K562 (cell line): ENCODE measurements around the gene NOSTRIN. TPM values are rescaled to one million over a fixed set of nuclear protein-coding genes. Genes with fewer than 3 reads are reported as not detected.
A peak's percentile ranks its signal among the peaks of the same experiment; 100 is the strongest.

Source experiments
- ARNT ChIP-seq, 2 experiments: fragments of 450-650 bp; IDR thresholded peaks; 2 replicates each; pipeline ENCODE4 v1.6.1; 2016; ENCODE audit warnings: mild to moderate bottlenecking in 1 of 2
- E2F3 ChIP-seq: fragments of 250-450 bp; sonication (Bioruptor Pico); IDR thresholded peaks from 2 replicates; pipeline ENCODE4 v1.4.0; 2020; ENCODE audit warnings: mild to moderate bottlenecking
- E2F6 ChIP-seq, 2 experiments: IDR thresholded peaks; 2 replicates each; pipeline ENCODE4 v1.6.1; 2011; ENCODE audit warnings: borderline replicate concordance in 1 of 2, control low read depth in 1 of 2, low read depth in 1 of 2, low read length in 1 of 2, mild to moderate bottlenecking in 1 of 2, mixed read lengths in 1 of 2, moderate library complexity in 1 of 2; ENCODE audit not compliant: insufficient read depth in 1 of 2, insufficient read length in 1 of 2, poor library complexity in 1 of 2, severe bottlenecking in 1 of 2; ENCODE audit errors: extremely low read depth in 1 of 2
- GABPA ChIP-seq: fragments of 200-800 bp; sonication (Bioruptor generic); conservative IDR thresholded peaks from 2 replicates; pipeline ENCODE4 v1.6.1; 2016; ENCODE audit warnings: low read depth, missing genetic modification characterization, missing compliant biosample characterization
- GTF2E2 ChIP-seq: fragments of 200-800 bp; sonication (Bioruptor generic); IDR thresholded peaks from 2 replicates; pipeline ENCODE4 v1.6.1; 2016; ENCODE audit warnings: missing genetic modification characterization, missing compliant biosample characterization
- TAF1 ChIP-seq: IDR thresholded peaks from 2 replicates; pipeline ENCODE4 v1.6.1; 2011; ENCODE audit warnings: mild to moderate bottlenecking, low read length, moderate library complexity; ENCODE audit not compliant: insufficient read depth, control insufficient read depth, severe bottlenecking; ENCODE audit errors: extremely low read depth
- ZBTB11 ChIP-seq, 3 experiments: fragments of 200-800 bp in 1 of 3; fragments of 250-450 bp in 1 of 3; fragments of 450-650 bp in 1 of 3; sonication (Bioruptor Pico) in 1 of 3; sonication (Bioruptor generic) in 1 of 3; formaldehyde crosslinking in 1 of 3; IDR thresholded peaks; 2 replicates each; pipeline versions ENCODE4 v1.6.1 to v1.8.0; 2016 to 2022; ENCODE audit warnings: mild to moderate bottlenecking in 2 of 3, missing genetic modification characterization in 2 of 3, missing compliant biosample characterization in 1 of 3, moderate library complexity in 1 of 3
- ZNF143 ChIP-seq: sonication (generic); formaldehyde crosslinking; IDR thresholded peaks from 2 replicates; pipeline ENCODE4 v1.9.0; 2022; ENCODE audit warnings: mild to moderate bottlenecking, missing genetic modification reagents
- ZNF253 ChIP-seq: fragments of 250-450 bp; sonication (Bioruptor Pico); conservative IDR thresholded peaks from 2 replicates; pipeline ENCODE4 v1.6.1; 2021; ENCODE audit warnings: mild to moderate bottlenecking
- ZNF407 ChIP-seq: fragments of 450-650 bp; IDR thresholded peaks from 2 replicates; pipeline ENCODE4 v1.6.1; 2016; ENCODE audit warnings: low read depth
- ZNF766 ChIP-seq: fragments of 200-800 bp; sonication (Bioruptor generic); conservative IDR thresholded peaks from 2 replicates; pipeline ENCODE4 v1.6.1; 2016; ENCODE audit warnings: missing genetic modification characterization, missing compliant biosample characterization
- polyA plus RNA-seq, 8 experiments: library from polyadenylated mRNA; depleted of rRNA in 4 of 8; stranded (reverse) in 5 of 8; unstranded in 3 of 8; fragments of >200 nt; fragmentation: Nextera tagmentation in 2 of 8; fragmentation: Illumina TruSeq in 1 of 8; extraction: Ambion mirVana in 2 of 8; extraction: Trizol in 1 of 8; gene quantifications; 2 replicates each; pipeline versions ENCODE4 v1.2.1 to v1.2.3, GENCODE V29; 2011 to 2014; ENCODE audit warnings: inconsistent platforms in 1 of 8, missing spikeins in 1 of 8
- total RNA-seq, 7 experiments: library from RNA; depleted of rRNA in 6 of 7; stranded (reverse); fragments of >200 nt in 6 of 7; fragmentation: Illumina TruSeq in 2 of 7; extraction: Trizol in 2 of 7; gene quantifications; 2 replicates each; pipeline versions ENCODE4 v1.2.1 to v1.2.3, GENCODE V29; 2011 to 2021; ENCODE audit warnings: low replicate concordance in 1 of 7

Gene NOSTRIN
- total and polyA plus RNA-seq, 9 of the 15 experiments (the other 6 are each of a cell fraction or from before 2014, with no cell fraction given) = 26.7 to 82.9 (median 56.3) TPM

- TF ChIP-seq ZBTB11 (CRISPR knock-in tag; IDR thresholded peaks at IDR 0.05) (peak in 1 of 3 experiments; percentile 70; a peak in 1 of 6 replicates), E2F6 (IDR thresholded peaks at IDR 0.05; ENCODE audit: borderline replicate concordance in 1 of 2, extremely low read depth in 1 of 2, insufficient read depth in 1 of 2, insufficient read length in 1 of 2, low read depth in 1 of 2, low read length in 1 of 2, poor library complexity in 1 of 2, severe bottlenecking in 1 of 2) (no peak), E2F3 (CRISPR knock-in tag) (no peak), GTF2E2 (tag) (0 out of 2 replicates have a peak, but pooled peaks have one; percentile 57), TAF1 (no peak), GABPA (tag) (peak; percentile 44), ZNF766 (0 out of 2 replicates have a peak, but pooled peaks have one; percentile 73), ARNT (IDR thresholded peaks at IDR 0.05) (0 out of 4 replicates have a peak, but pooled peaks of 1 of the 2 experiments have one; percentile 34), ZNF253 (CRISPR knock-in tag) (no peak), ZNF143 (CRISPR knock-in tag) (no peak), ZNF407 (0 out of 2 replicates have a peak, but pooled peaks have one; percentile 20)
These were observed 5.7 kb upstream of the NOSTRIN start (continued) for GRCh38 chr2:168796583-168797285.
